CD4-positive, alpha-beta T cell treated with Interleukin-21 for 1 hour (primary cell): ENCODE results near the gene MIA2.
"Not testable (repeated sequence)": the region's sequence is repeated elsewhere in the genome, so short reads cannot be mapped to it uniquely, and the experiment has no call there.

Source experiments
- DNase-seq: peaks from one replicate; pipeline ENCODE4 v3.0.0-alpha.2; 2020

Gene MIA2

DNA sequence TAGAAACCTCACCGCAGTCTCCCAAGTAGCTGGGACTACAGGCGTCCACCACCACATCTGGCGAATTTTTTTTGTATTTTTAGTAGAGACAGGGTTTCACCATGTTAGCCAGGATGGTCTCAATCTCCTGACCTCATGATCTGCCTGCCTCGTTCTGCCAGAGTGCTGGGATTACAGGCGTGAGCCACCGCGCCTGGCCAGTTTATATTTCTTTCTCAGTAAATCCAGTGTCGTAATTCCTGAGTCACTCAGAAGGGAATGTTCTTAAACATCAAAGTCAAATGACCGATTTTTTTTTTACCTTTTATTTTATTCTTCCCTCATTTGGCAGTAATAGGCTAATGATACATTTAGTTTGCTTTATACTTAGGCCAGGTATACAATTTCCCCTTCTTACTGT, 118.0 kb downstream of the MIA2 start:
- DNase-seq: no peak

DNA sequence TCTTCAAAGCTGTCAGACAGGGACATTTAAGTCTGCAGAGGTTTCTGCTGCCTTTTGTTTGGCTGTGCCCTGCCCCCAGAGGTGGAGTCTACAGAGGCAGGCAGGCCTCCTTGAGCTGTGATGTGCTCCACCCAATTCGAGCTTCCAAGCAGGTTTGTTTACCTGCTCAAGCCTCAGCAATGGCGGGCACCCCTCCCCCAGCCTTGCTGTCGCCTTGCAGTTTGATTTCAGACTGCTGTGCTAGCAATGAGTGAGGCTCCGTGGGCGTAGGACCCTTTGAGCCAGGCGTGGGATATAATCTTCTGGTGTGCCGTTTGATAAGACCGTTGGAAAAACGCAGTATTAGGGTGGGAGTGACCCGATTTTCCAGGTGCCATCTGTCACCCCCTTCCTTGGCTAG, 125.4 kb downstream of the MIA2 start:
- not testable (repeated sequence) for DNase-seq

DNA sequence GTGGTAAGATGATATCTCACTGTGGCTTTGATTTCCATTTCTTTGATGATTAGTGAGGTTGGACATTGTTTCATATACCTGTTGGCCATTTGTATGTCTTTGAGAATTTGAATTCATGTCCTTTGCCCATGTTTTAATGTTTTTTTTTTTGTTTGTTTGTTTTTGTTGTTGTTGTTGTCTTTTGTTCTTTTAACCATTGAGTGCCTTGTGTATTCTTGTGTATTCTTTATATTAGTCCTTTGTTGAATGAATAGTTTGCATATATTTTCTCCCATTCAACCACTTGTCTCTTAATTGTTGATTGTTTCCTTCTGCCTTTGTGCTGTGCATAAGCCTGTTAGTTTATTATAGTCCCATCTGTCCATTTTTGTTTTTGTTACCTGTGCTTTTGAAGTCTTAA, 126.6 kb downstream of the MIA2 start:
- DNase-seq: no peak

DNA sequence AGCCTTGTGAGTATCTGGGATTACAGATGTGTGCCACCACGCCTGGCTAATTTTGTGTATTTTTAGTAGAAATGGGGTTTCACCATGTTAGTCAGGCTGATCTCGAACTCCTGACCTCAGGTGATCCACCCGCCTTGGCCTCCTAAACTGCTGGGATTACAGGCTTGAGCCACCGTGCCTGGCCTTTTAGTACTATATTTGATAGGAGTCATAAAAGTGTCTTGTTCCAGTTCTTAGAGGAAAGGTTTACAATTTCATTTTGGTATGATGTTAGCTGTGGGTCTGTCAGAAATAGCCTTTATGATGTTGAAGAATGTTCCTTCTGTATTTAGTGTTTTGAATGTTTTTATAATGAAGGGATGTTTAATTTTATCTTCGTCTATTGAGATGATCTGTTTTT, 127.8 kb downstream of the MIA2 start:
- DNase-seq: not testable (repeated sequence)

DNA sequence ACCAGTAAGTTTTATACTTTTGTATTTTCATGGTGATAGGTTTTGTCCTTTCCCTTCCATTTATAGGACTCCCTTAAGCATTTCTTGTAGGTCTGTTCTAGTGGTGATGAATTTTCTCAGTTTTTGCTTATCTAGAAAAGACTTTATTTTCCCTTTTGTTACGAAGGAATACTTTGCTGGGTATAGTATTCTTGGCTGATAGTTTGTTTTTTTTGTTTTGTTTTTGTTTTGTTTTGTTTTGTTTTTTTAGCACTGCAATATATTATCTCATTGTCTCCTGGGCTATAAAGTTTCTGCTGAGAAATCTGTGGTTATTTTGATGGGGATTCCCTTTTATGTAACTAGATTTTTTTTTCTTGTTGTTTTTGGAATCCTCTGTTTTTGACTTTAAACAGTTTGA, 130.8 kb downstream of the MIA2 start:
- DNase-seq: no peak

DNA sequence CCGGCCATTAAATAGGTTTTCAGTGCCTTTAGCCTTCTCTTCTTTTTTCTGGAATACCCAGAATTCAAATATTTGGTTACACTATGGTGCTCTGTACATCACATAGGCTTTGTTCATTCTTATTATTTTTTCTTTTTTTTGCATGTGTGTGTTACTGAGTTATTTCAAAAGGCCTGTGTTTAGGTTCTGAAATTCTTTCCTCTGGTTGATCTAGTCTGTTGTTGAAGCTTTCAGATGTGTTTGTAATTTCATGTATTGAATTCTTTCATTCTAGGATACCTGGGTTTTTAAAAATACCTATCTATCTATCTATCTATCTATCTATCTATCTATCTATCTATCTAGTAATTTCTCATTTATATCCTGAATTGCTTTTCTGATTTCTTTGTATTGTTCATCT, 131.6 kb downstream of the MIA2 start:
- DNase-seq: no peak

DNA sequence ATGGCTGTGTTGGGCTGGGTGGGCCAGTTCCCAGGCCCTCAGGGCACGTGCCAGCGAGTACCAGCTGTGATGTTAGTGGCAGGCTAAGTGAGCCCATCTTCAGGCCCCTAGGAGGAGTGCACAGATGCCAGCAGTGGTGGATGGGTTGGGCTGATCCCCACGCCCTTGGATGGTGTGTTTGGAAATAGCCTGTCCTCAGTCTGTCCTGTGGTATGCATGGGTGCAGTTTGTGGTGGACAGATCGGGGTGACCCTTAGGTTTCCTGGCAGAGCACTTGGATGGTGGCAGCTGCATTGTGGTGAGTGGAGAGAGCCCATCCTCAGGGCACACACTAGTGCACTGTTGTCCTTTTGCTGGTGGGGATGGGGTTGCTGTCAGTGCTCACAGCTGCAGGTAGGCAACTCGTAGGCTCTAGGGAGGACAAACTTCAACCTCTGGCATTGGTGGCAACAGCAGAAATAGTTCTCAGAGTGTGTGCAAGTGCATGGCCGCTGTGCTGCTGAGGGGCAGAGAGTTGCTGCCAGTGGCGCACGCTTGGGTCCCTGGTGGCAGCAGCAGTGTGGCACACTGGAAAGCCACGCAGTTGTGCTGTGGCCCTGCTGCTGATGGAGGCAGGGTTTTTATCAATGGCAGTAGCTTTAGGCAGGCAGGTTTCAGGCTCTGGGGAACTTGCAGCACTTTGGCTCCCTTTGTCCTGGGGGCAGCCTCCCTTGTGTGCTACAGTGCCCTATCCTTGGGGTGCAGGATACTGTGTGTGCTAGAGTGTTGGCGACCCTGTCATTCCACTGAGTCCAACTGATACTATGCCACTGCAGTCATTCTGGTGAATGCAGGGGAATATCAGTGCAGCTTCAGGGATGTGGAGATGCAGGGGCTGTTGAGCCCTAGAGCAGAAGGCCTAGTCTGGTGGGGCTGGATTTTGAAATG, 133.0 kb downstream of the MIA2 start:
- no peak for DNase-seq

DNA sequence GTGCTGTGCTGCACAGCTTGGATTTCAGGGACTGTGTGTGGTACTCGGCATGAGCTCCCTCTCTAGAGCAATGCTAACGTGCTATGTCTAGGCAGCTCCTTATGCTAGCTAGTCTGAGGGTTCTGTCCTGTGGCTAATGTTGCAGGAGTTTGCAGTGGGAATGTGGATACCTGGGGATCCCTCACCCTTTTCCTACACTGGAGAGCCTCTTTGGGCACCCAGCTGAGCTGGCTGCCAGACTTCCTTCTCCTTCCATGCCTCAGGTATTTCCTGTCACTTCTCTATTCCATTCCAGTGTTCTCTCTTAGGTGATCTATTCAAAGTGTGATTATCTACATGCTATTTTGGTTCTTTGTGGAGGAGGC, 133.7 kb downstream of the MIA2 start:
- DNase-seq: no peak

DNA sequence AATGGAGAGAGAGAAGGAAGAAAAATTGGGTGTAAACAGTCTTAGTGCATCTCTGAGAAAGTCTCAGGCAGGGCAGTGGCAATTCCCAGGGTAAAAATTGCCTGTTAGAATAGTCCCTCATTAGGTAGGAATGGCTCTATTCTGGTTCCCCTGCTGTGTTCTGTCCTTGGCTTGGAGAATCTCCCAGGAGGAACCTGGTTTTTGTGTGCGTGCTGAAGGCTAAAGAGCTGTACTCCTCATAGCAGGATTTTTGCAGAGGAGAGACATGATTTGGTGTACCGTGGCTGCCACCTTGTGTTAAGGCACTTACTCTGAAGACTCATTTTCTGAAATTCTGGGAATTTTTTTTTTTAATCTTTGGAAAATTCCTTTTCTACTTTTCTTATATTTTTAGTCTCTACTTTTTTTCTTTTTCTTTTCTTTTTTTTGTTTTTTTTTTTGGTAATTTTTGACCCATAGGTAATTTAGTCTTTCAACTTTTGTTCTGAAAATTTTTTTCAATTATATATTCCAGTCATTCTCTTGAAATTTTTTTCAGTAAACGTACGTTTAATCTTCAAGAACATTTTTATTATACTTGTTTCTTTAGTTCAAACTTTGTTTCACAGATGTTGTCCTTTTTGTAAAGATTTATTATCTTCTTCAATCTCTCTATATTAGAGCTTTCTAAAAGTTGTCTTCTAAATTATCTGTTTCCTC, 134.7 kb downstream of the MIA2 start:
- peak; percentile 29 for DNase-seq

DNA sequence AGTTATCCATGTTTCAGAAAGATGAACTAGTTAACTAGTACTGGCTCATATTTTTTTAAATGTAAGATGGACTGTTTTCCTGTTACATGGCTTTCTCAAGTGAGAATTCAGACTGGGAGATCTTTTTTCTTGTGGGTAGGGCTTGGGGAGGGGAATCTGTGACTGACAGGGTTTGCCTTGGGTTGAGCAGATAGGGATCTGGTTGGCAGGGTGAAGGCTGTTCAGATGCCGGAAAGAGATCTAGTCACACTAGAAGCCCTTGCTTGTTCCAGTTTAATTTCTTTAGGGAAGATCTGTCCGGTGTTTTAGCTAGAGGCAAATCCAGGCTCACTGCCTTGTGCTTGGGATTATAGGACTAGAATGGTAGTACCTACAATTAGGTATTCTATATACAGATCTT, 135.3 kb downstream of the MIA2 start:
- no peak for DNase-seq

DNA sequence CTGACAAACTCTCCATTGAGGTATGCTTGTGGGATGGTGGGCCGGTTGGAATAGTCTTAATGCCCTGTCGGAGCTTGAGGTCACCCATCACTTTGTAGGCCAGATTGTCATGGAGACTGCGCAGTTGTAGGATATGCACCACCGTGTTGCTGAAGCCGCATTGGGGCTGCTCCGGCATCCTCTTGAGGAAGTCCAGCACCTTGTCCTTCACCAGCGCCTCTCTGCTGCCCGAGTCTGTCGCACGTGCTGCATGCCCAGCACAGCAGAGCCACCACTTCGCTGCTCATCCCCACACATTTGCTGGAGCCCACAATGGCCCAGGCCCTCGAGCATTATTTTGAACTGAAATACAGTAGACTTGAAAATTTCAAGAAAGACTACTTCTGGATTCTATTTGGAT, 136.7 kb downstream of the MIA2 start:
- no peak for DNase-seq

DNA sequence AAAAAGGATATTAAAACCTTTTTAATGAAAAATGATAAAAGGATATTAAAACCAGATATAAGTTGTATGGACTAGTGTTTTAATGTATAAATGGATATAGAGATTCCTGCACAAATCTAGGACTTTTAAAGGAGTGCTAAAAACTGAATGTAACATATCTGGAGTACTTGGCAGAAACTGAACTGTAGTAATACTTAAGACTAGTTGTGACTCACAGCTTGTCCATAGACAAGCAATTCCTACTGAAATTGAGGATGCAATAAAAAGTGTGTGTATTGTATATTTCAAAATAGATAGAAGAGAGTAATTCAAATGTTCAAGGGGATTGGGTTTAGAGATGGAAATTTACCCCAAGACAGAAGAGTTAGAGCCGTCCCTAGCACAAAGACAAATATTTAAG, 138.9 kb downstream of the MIA2 start:
- DNase-seq: no peak

DNA sequence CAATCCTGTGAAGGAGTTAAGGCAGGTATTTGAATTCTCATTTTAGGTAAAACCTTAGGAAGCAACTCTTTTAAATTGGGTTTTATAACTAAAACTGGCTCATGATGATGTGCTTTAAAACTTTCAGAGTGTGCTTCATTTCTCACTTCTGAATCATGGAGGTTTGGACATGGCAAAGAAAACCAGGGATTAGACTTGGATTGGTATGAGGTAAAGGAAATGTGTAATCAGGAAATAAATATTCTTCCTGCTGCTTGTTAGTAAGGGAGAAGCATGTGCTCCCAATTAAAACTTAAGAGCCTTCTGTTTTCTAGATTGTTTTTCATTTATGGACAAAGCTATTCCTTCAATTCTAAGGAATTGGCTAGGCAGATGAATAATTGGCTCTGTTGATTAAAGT, 141.1 kb downstream of the MIA2 start:
- no peak for DNase-seq

DNA sequence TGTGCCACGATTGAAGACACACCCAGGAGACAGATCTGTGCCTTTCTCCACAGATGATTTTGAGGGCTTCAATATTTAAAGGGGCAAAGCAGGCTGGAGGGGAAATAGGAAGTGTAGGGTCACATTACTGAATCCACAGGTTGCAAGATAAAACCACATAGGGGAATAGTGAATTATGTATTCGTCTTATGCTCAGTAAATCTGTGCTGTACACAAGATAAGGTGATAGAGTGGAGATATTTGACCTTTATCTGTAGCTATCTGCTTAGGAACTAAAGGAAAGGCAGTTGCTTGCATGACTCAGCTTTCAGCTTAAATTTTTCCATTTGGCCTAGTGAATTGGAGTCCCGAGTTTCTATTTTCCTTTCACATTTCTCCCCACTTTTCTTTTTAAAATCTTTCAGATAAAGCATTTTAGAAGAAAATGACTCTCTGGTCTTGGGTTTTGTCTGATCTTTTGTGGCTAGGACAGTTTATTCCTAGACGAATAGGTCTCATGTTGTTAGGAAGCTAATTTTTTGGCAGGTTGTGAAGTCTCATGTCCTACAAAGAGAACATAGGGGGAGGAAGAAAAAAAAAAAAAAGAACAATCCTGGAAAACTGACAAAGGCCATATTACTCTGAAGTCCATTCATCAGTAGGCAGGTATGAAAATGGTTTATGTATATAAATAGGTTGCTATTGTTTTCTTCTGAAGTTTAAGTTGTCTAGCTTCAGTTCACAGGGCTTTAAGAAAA, 143.1 kb downstream of the MIA2 start:
- no peak for DNase-seq

DNA sequence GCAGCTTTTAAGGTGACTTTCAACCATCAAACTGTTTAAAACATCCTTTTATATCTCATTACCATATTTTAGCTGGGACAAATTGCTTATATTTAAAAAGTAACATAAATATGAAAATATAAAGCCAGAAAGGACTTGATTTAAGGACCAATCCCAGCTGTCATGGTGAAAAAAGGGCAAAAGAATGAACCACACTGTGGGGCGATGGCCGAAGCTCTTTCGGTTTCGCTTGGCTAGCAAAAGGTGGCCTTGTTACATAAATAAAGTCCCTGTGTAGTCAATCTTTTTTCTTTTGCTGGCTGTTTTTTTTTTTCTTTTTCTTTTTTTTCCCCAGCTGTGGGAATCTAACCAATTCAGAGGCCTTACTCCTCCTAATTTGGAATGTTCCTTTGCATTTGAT, 147.7 kb downstream of the MIA2 start:
- DNase-seq: no peak

DNA sequence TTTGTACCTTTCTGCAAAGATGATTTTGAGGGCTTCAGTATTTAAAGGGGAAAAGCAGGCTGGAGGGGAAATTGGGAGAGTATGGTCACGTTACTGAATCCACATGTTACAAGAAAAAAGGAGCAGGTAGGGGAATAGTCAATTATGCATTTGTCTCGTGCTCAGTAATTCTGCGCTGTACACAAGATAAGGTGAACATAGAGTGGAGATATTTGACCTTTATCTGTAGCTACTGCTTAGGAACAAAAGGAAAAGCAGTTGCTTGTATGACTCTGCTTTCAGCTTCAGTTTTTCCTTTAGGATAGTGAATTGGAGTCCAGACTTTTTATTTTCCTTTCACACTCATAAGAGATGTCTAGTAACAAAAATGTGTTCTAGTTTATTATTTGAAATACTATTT, 148.7 kb downstream of the MIA2 start:
- no peak for DNase-seq

DNA sequence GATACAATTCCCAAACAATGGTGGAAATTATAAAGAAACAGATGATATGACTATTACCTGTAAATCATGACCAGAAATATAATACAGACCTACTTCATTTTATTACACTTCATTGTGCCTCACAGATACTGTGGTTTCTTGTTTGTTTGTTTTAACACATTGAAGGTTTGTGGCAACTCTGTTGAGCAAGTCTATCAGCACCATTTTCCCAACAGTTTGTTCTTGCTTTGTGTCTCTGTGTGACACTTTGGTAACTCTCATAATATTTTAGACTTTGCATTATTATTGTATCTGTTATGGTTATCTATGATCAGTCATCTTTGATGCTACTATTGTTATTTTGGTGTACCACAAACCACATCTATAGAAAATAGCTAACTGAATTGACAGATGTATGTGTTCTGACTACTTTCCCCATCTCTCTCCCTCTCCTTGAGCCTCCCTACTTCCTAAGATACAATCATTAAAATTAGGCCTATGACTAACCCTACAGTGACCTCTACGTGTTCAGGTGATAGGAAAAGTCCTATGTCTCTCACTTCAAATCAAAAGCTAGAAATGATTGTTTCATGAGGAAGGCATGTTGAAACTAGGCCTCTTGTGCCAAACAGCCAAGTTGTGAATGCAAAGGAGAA, 149.4 kb downstream of the MIA2 start:
- DNase-seq: peak; percentile 14

DNA sequence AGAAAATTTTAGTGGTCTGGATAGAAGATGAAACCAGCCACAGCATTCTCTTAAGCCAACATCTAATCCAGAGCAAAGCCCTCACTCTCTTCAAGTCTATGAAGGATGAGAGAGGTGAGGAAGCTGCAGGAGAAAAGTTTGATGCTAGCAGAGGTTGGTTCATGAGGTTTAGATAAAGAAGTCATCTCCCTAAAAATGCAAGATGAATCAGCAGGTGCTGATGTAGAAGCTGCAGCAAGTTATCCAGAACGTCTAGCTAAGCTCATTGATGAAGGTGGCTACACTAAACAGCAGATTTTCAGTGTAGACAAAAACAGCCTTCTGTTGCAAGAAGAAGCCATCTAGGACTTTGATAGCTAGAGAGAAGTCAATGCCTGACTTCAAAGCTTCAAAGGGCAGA, 150.0 kb downstream of the MIA2 start:
- no peak for DNase-seq

DNA sequence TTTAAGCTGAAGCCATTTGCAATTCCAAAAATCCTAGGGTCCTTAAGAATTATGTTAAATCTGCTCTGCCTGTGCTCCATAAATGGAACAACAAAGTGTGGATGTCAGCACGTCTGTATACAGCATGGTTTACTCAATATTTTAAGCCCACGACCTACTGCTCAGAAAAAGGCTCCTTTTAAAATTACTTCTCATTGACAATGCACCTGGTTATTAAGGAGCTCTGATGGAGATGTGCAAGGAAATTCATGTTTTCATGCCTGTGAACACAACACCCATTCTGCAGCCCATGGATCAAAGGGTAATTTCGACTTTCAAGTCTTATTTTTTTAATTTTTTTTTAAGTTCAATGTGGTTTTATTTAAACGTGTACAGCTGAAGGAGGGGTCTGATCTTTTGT, 150.5 kb downstream of the MIA2 start:
- no peak for DNase-seq

DNA sequence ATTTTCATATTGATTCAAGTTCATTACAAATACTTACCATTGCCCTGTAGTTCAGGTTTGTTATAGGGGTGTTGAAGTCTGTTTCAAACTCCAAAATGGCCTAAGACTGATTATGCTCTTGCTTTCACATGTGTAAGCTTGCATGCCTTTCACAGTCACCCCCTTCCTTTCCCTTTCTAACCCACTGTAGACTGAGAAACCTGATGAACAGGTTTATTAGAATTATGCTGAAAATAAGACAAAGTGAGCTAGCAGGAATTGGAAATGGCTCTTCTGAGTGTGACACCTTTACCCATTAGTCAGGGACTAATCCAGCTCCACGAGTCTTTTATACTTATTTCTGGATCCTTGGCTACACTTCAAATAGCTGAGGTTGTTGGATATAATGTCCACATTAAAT, 159.6 kb downstream of the MIA2 start:
- DNase-seq: no peak

DNA sequence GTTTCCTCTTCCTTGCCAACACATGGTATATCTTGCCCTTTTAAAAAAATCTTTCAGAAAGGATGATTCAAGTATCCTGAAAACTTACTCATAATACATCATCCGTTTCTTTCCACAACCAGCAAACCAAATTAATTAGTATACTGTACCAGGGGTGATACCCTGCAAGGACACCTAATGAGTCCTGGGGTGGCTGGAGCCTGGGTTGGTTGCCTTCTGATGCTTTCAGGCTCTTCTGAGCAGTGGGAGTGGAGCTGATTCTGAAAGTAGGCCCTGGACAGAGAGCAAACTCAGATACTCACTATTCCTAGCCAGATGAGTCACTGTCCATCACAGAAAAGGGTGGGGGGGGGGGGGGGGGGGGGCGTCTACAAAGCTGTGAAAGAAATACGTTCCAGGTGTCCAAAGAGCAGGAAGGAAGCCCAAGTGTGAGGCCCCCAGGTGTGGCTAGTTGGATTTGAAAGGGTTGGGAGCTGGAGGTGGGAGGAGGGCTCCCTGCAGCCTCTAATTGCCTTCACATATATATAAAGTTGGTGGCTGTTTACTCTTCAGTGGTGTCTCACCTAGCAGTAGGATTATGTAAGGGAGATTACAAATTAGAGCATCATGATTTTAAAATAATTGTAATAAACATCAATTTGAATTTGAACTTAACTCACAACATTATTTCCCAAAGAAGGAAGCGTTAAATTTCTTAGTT, 162.0 kb downstream of the MIA2 start:
- DNase-seq: no peak

DNA sequence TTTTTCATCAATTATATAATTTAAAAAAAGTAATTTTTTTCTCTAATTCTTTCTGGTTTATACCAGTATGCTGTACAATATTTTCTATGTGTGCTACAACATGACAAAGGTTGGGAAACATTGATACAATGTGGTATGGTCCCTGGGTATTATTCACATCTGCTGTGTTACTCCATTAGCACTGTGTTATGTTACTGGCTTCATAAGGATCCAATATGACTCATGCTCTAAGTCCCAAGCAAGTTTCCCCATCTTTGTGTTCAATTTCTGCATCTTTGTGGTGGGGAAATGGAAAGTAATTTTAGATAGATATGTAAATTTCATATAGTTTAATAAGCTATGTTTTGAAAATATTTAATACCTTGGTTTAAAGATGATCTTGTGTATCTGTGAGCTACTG, 162.7 kb downstream of the MIA2 start:
- no peak for DNase-seq

DNA sequence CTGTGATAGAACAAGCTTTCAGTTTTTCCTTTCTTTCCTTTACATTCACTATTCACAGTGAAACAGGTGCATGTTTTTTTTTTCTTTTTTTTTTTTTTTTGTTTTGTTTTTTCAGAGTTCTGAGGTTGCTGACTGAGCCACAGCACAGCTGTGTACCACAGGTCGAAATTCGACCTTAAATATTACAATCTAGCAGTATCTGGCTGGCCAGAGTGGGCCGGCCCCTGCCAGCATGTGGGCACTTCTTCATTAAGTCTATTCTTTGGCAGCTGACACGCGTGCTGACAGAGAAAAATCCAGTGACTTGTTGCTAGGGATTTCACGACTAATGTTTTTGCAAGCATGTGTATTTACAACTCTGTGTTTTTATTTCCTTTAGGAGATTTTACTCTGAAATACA, 164.7 kb downstream of the MIA2 start:
- DNase-seq: no peak
